ENCODE results near the gene KCNMB2. TPM values are rescaled to one million over a fixed set of nuclear protein-coding genes. Genes with fewer than 3 reads are reported as not detected.

Gene KCNMB2
- total RNA-seq, 2 experiments from 2014 or later: not detected

GRCh38 chr3:178618896-178619295 is 82.7 kb downstream of the KCNMB2 start:
- POLR2A ChIA-PET: no interaction called here

GRCh38 chr3:178623666-178624255 is 87.5 kb downstream of the KCNMB2 start:
- Mint-ChIP-seq H3K9me3 (no peaks in the 10 kb centered on the region), H3K27ac (no peak overlapping the region), H3K27me3 (no peaks in the 10 kb centered on the region), H3K36me3 (ENCODE audit: low read depth) (no peaks in the 10 kb centered on the region), H3K4me1 (no peaks in the 10 kb centered on the region), H3K4me3 (no peak overlapping the region)
- no peak for DNase-seq
- ChIA-PET POLR2A (no interaction called here), CTCF (interaction anchor here (0.6 kb wide), 1 partner anchor 316 kb away, joined by 3 read pairs; no protein-coding TSS in a partner anchor)

More at GRCh38 chr3:178618896-178619295, 82.7 kb downstream of the KCNMB2 start:
- Mint-ChIP-seq H3K27ac (no peak overlapping the region), H3K27me3 (no peaks in the 10 kb centered on the region), H3K9me3 (no peaks in the 10 kb centered on the region), H3K36me3 (ENCODE audit: low read depth) (no peaks in the 10 kb centered on the region), H3K4me3 (no peak overlapping the region), H3K4me1 (no peaks in the 10 kb centered on the region)
- CTCF ChIA-PET: no interaction called here
- DNase-seq: no peak

- H3K36me3 Mint-ChIP-seq (ENCODE audit: low read depth): no peaks in the 10 kb centered on the region
- POLR2A ChIA-PET: no interaction called here
Observed at GRCh38 chr3:178624276-178624675, 88.0 kb downstream of the KCNMB2 start.

GRCh38 chr3:178625053-178625600 is 88.9 kb downstream of the KCNMB2 start:
- Mint-ChIP-seq H3K36me3 (ENCODE audit: low read depth) (no peaks in the 10 kb centered on the region), H3K9me3 (no peaks in the 10 kb centered on the region), H3K27me3 (no peaks in the 10 kb centered on the region), H3K4me1 (no peaks in the 10 kb centered on the region), H3K4me3 (no peak overlapping the region), H3K27ac (no peak overlapping the region)
- ChIA-PET POLR2A (no interaction called here), CTCF (no interaction called here)
- DNase-seq: no peak

More at GRCh38 chr3:178624276-178624675, 88.0 kb downstream of the KCNMB2 start:
- Mint-ChIP-seq H3K9me3 (no peaks in the 10 kb centered on the region), H3K4me1 (no peaks in the 10 kb centered on the region), H3K4me3 (no peak overlapping the region), H3K27me3 (no peaks in the 10 kb centered on the region), H3K27ac (no peak overlapping the region)
- CTCF ChIA-PET: interaction anchor here (0.6 kb wide), 1 partner anchor 316 kb away, joined by 3 read pairs; no protein-coding TSS in a partner anchor
- no peak for DNase-seq

- no peaks in the 10 kb centered on the region for H3K36me3 Mint-ChIP-seq (ENCODE audit: low read depth)
- POLR2A ChIA-PET: no interaction called here
- no peak for DNase-seq
- H3K27me3 Mint-ChIP-seq: no peaks in the 10 kb centered on the region
- no peaks in the 10 kb centered on the region for H3K4me1 Mint-ChIP-seq
- no peak overlapping the region for H3K4me3 Mint-ChIP-seq
- CTCF ChIA-PET: no interaction called here
- H3K9me3 Mint-ChIP-seq: no peaks in the 10 kb centered on the region
- H3K27ac Mint-ChIP-seq: no peak overlapping the region
Observed at GRCh38 chr3:178628037-178628436, 91.8 kb downstream of the KCNMB2 start.

GRCh38 chr3:178629430-178630178 is 93.4 kb downstream of the KCNMB2 start:
- CTCF ChIA-PET: no interaction called here

GRCh38 chr3:178631950-178632349 is 95.7 kb downstream of the KCNMB2 start:
- ChIA-PET CTCF (no interaction called here), POLR2A (no interaction called here)
- H3K4me1 Mint-ChIP-seq: no peaks in the 10 kb centered on the region
- H3K27ac Mint-ChIP-seq: no peak overlapping the region
- no peak for DNase-seq
- H3K9me3 Mint-ChIP-seq: peaks cover 3% of the 10 kb centered on the region
- H3K36me3 Mint-ChIP-seq (ENCODE audit: low read depth): no peaks in the 10 kb centered on the region
- no peaks in the 10 kb centered on the region for H3K27me3 Mint-ChIP-seq
- no peak overlapping the region for H3K4me3 Mint-ChIP-seq

More at GRCh38 chr3:178629430-178630178, 93.4 kb downstream of the KCNMB2 start:
- DNase-seq: no peak
- Mint-ChIP-seq H3K9me3 (peaks cover 3% of the 10 kb centered on the region), H3K27me3 (no peaks in the 10 kb centered on the region), H3K36me3 (ENCODE audit: low read depth) (no peaks in the 10 kb centered on the region), H3K27ac (no peak overlapping the region), H3K4me3 (no peak overlapping the region), H3K4me1 (no peaks in the 10 kb centered on the region)
- POLR2A ChIA-PET: no interaction called here

GRCh38 chr3:178634975-178635374 is 98.7 kb downstream of the KCNMB2 start:
- H3K4me3 Mint-ChIP-seq: no peak overlapping the region

GRCh38 chr3:178637802-178638201 is 101.6 kb downstream of the KCNMB2 start:
- H3K27ac Mint-ChIP-seq: no peak overlapping the region

More at GRCh38 chr3:178634975-178635374, 98.7 kb downstream of the KCNMB2 start:
- ChIA-PET CTCF (no interaction called here), POLR2A (no interaction called here)
- DNase-seq: no peak
- Mint-ChIP-seq H3K27me3 (peaks cover 3% of the 10 kb centered on the region), H3K4me1 (no peaks in the 10 kb centered on the region), H3K36me3 (ENCODE audit: low read depth) (no peaks in the 10 kb centered on the region), H3K27ac (no peak overlapping the region), H3K9me3 (peaks cover 3% of the 10 kb centered on the region)

GRCh38 chr3:178645503-178645902 is 109.3 kb downstream of the KCNMB2 start:
- POLR2A ChIA-PET: no interaction called here
- Mint-ChIP-seq H3K27ac (no peak overlapping the region), H3K4me3 (no peak overlapping the region)

More at GRCh38 chr3:178637802-178638201, 101.6 kb downstream of the KCNMB2 start:
- Mint-ChIP-seq H3K4me3 (no peak overlapping the region), H3K36me3 (ENCODE audit: low read depth) (no peaks in the 10 kb centered on the region), H3K27me3 (peaks cover 3% of the 10 kb centered on the region), H3K4me1 (no peaks in the 10 kb centered on the region), H3K9me3 (peaks cover 3% of the 10 kb centered on the region)
- no peak for DNase-seq
- ChIA-PET CTCF (no interaction called here), POLR2A (no interaction called here)

GRCh38 chr3:178646186-178646862 is 110.1 kb downstream of the KCNMB2 start:
- ChIA-PET POLR2A (no interaction called here), CTCF (no interaction called here)
- H3K27ac Mint-ChIP-seq: no peak overlapping the region
- H3K4me3 Mint-ChIP-seq: no peak overlapping the region
- DNase-seq: no peak
- no peaks in the 10 kb centered on the region for H3K36me3 Mint-ChIP-seq (ENCODE audit: low read depth)
- H3K9me3 Mint-ChIP-seq: no peaks in the 10 kb centered on the region
- H3K4me1 Mint-ChIP-seq: no peaks in the 10 kb centered on the region
- H3K27me3 Mint-ChIP-seq: no peaks in the 10 kb centered on the region

More at GRCh38 chr3:178645503-178645902, 109.3 kb downstream of the KCNMB2 start:
- no peak for DNase-seq
- no peaks in the 10 kb centered on the region for H3K27me3 Mint-ChIP-seq
- CTCF ChIA-PET: no interaction called here
- H3K36me3 Mint-ChIP-seq (ENCODE audit: low read depth): no peaks in the 10 kb centered on the region
- H3K9me3 Mint-ChIP-seq: no peaks in the 10 kb centered on the region
- H3K4me1 Mint-ChIP-seq: no peaks in the 10 kb centered on the region

GRCh38 chr3:178655488-178655887 is 119.3 kb downstream of the KCNMB2 start:
- Mint-ChIP-seq H3K4me3 (no peak overlapping the region), H3K4me1 (no peaks in the 10 kb centered on the region), H3K36me3 (ENCODE audit: low read depth) (no peaks in the 10 kb centered on the region), H3K27ac (no peak overlapping the region), H3K9me3 (no peaks in the 10 kb centered on the region), H3K27me3 (no peaks in the 10 kb centered on the region)
- ChIA-PET POLR2A (no interaction called here), CTCF (no interaction called here)
- no peak for DNase-seq

GRCh38 chr3:178658694-178659325 is 122.6 kb downstream of the KCNMB2 start:
- DNase-seq: no peak
- no peaks in the 10 kb centered on the region for H3K36me3 Mint-ChIP-seq (ENCODE audit: low read depth)
- H3K27me3 Mint-ChIP-seq: no peaks in the 10 kb centered on the region
- POLR2A ChIA-PET: no interaction called here
- CTCF ChIA-PET: no interaction called here
- H3K9me3 Mint-ChIP-seq: no peaks in the 10 kb centered on the region
- no peaks in the 10 kb centered on the region for H3K4me1 Mint-ChIP-seq
- no peak overlapping the region for H3K4me3 Mint-ChIP-seq
- no peak overlapping the region for H3K27ac Mint-ChIP-seq
